Progenitor cell of endocrine pancreas (in vitro differentiated cells): ENCODE data around the gene HIVEP3. TPM values are rescaled to one million over a fixed set of nuclear protein-coding genes. Genes with fewer than 3 reads are reported as not detected.
A peak's percentile ranks its signal among the peaks of the same experiment; 100 is the strongest.

Experiments
- DNase-seq: peaks from one replicate; pipeline ENCODE4 v3.0.0; 2021; ENCODE audit warnings: low spot score; ENCODE audit not compliant: unreplicated experiment
- H3K27ac Mint-ChIP-seq: 2 replicates; pipeline ENCODE4 v1.8.0; 2021; ENCODE audit warnings: mild to moderate bottlenecking, moderate library complexity, mixed read lengths
- H3K27me3 Mint-ChIP-seq: 2 replicates; pipeline ENCODE4 v1.8.0; 2021; ENCODE audit warnings: mixed read lengths
- H3K36me3 Mint-ChIP-seq: 2 replicates; pipeline ENCODE4 v1.8.0; 2022; ENCODE audit warnings: mixed read lengths; ENCODE audit not compliant: insufficient read depth
- H3K4me1 Mint-ChIP-seq: 2 replicates; pipeline ENCODE4 v1.8.0; 2021; ENCODE audit warnings: low read depth, mixed read lengths
- H3K4me3 Mint-ChIP-seq: 2 replicates; pipeline ENCODE4 v1.8.0; 2021; ENCODE audit warnings: low read depth, mild to moderate bottlenecking, moderate library complexity, mixed read lengths
- H3K9me3 Mint-ChIP-seq: 2 replicates; pipeline ENCODE4 v1.8.0; 2021; ENCODE audit warnings: low read depth, mixed read lengths
- CTCF ChIP-seq: fragments of 200-600 bp; sonication (generic); IDR thresholded peaks from one replicate; pipeline ENCODE4 v1.5.0; 2021; ENCODE audit warnings: antibody characterized with exemption, mild to moderate bottlenecking; ENCODE audit not compliant: unreplicated experiment
- total RNA-seq: library from RNA; stranded (reverse); gene quantifications from 2 replicates; pipeline ENCODE4 v1.2.1, GENCODE V29; 2021

HIVEP3 gene
- total RNA-seq, 1 donor from 2014 or later, result 1.1 TPM

- Mint-ChIP-seq H3K27ac (no peak overlapping the region), H3K27me3 (no peaks in the 10 kb centered on the region), H3K4me3 (no peak overlapping the region), H3K36me3 (no peaks in the 10 kb centered on the region), H3K9me3 (no peaks in the 10 kb centered on the region), H3K4me1 (peaks cover 7% of the 10 kb centered on the region)
- TF ChIP-seq CTCF, result no peak
- DNase-seq, result no peak
Measured at GRCh38 chr1:41842326-41842725, 76.4 kb downstream of the HIVEP3 start.

GRCh38 chr1:41840592-41841246 lies 78.0 kb downstream of the HIVEP3 start:
- Mint-ChIP-seq H3K27ac (peak overlapping the region; percentile 2), H3K4me3 (no peak overlapping the region), H3K36me3 (no peaks in the 10 kb centered on the region), H3K9me3 (no peaks in the 10 kb centered on the region), H3K27me3 (peaks cover 11% of the 10 kb centered on the region), H3K4me1 (peaks cover 7% of the 10 kb centered on the region)
- no peak for TF ChIP-seq CTCF
- no peak for DNase-seq

- Mint-ChIP-seq H3K4me3 (no peak overlapping the region), H3K9me3 (no peaks in the 10 kb centered on the region), H3K36me3 (no peaks in the 10 kb centered on the region), H3K27ac (no peak overlapping the region), H3K27me3 (peaks cover 13% of the 10 kb centered on the region), H3K4me1 (peaks cover 7% of the 10 kb centered on the region)
- no peak for DNase-seq
- no peak for TF ChIP-seq CTCF
Measured at GRCh38 chr1:41838266-41838665, 80.5 kb downstream of the HIVEP3 start.

GRCh38 chr1:41837691-41838090 lies 81.0 kb downstream of the HIVEP3 start:
- Mint-ChIP-seq H3K27me3 (peaks cover 13% of the 10 kb centered on the region), H3K27ac (no peak overlapping the region), H3K36me3 (no peaks in the 10 kb centered on the region), H3K9me3 (no peaks in the 10 kb centered on the region), H3K4me3 (no peak overlapping the region), H3K4me1 (peaks cover 7% of the 10 kb centered on the region)
- no peak for TF ChIP-seq CTCF
- no peak for DNase-seq

GRCh38 chr1:41835485-41835884 lies 83.2 kb downstream of the HIVEP3 start:
- peaks cover 1% of the 10 kb centered on the region for H3K4me1 Mint-ChIP-seq
- DNase-seq, result no peak
- H3K4me3 Mint-ChIP-seq, result no peak overlapping the region
- TF ChIP-seq CTCF, result no peak
- no peaks in the 10 kb centered on the region for H3K9me3 Mint-ChIP-seq
- H3K27me3 Mint-ChIP-seq, result peaks cover 13% of the 10 kb centered on the region
- H3K27ac Mint-ChIP-seq, result no peak overlapping the region
- no peaks in the 10 kb centered on the region for H3K36me3 Mint-ChIP-seq
